ENCODE results near the gene AQP5.

- no peak for TF ChIP-seq ZNF274 (IDR thresholded peaks at IDR 0.05; ENCODE audit: low read depth, low read length)
- TF ChIP-seq YY1 (IDR thresholded peaks at IDR 0.05; ENCODE audit: insufficient read depth, insufficient read length): no peak
- TF ChIP-seq SUZ12 (IDR thresholded peaks at IDR 0.05; ENCODE audit: extremely low read depth, insufficient read depth, insufficient read length): no peak
Measured at GRCh38 chr12:49946086-49946485, 15.6 kb upstream of the AQP5 start.
